Motor neuron (in vitro differentiated cells): ENCODE measurements around the gene BTBD2. TPM values are rescaled to one million over a fixed set of nuclear protein-coding genes. Genes with fewer than 3 reads are reported as not detected.

Experiments used
- ATAC-seq, 8 experiments: fragments of 200-7000 bp; cut with Tn5 transposase; replicated peaks in 6 of 8; 2 replicates each; pipeline ENCODE4 v1.8.0; 2021; ENCODE audit warnings: mild to moderate bottlenecking in 8 of 8, moderate library complexity in 8 of 8
- H3K27ac ChIP-seq, 2 donors: fragments of 250-450 bp; sonication (Bioruptor Pico); 2 replicates each; pipeline ENCODE4 v1.9.0; 2021; ENCODE audit warnings: antibody characterized with exemption in 2 of 2, mild to moderate bottlenecking in 2 of 2, moderate library complexity in 1 of 2
- H3K4me1 ChIP-seq, 2 donors: fragments of 250-450 bp; sonication (Bioruptor Pico); replicated peaks in 1 of 2; 2 replicates each; pipeline ENCODE4 v1.6.1; 2021; ENCODE audit warnings: antibody characterized with exemption in 2 of 2, mild to moderate bottlenecking in 2 of 2, moderate library complexity in 1 of 2
- H3K4me3 ChIP-seq, 5 donors: fragments of 250-450 bp; sonication (Bioruptor Pico); 2 replicates each; pipeline ENCODE4 v1.9.0; 2021; ENCODE audit warnings: antibody characterized with exemption in 5 of 5, mild to moderate bottlenecking in 5 of 5, moderate library complexity in 4 of 5
- WGBS, 10 experiments: fragments of 450-650 bp; shearing (Covaris generic); methylation state at CpG; one replicate each; pipeline ENCODE4 v1.0.0; 2022; 5-methylcytosine and 5-hydroxymethylcytosine counted together
- in situ Hi-C, 9 experiments: fragments of 400-800 bp; cut with MboI; loops; one replicate each; pipeline ENCODE4 v1.15.0; 2021; ENCODE audit warnings: low sequenced_read_pairs in 9 of 9, low pct_unique_long_range_greater_than_20kb in 2 of 9; ENCODE audit not compliant: unreplicated experiment in 9 of 9
- total RNA-seq, 8 experiments: library from RNA; unstranded; fragments of 300-600 nt; gene quantifications; 2 replicates each; pipeline versions ENCODE4 v1.2.3 to v1.2.4, GENCODE V29; 2022

Gene BTBD2
- total RNA-seq, 8 experiments from 2014 or later = 20.3 to 92.3 (median 57.2) TPM

- Histone ChIP-seq H3K27ac (no peak overlapping the region), H3K4me3 (peak overlapping the region; percentile 65 to 93 (median 77)), H3K4me1 (peaks cover 13 to 26% of the 10 kb centered on the region in 2 donors)
- WGBS, 10 experiments = 31 to 100% (median 80%) methylated on average over 1 to 3 of the region's 27 CpGs; no CpG with 5 or more reads in 7 of the 10 experiments
- in situ Hi-C loops = no loop called here
- ATAC-seq = peak in 3 of 8 experiments; percentile 0 to 5 (median 0)
Measured at GRCh38 chr19:2048959-2049740, 33.6 kb upstream of the BTBD2 start.

GRCh38 chr19:2048104-2048958 lies 32.8 kb upstream of the BTBD2 start:
- peaks cover 13 to 26% of the 10 kb centered on the region in 2 donors for H3K4me1 ChIP-seq
- H3K27ac ChIP-seq = no peak overlapping the region
- H3K4me3 ChIP-seq = peak overlapping the region in 1 of 5 donors; percentile 80
- ATAC-seq = no peak
- in situ Hi-C loops = no loop called here
- WGBS, 10 experiments = 93% methylated on average over 5 of the region's 17 CpGs; no CpG with 5 or more reads in 9 of the 10 experiments

DNA sequence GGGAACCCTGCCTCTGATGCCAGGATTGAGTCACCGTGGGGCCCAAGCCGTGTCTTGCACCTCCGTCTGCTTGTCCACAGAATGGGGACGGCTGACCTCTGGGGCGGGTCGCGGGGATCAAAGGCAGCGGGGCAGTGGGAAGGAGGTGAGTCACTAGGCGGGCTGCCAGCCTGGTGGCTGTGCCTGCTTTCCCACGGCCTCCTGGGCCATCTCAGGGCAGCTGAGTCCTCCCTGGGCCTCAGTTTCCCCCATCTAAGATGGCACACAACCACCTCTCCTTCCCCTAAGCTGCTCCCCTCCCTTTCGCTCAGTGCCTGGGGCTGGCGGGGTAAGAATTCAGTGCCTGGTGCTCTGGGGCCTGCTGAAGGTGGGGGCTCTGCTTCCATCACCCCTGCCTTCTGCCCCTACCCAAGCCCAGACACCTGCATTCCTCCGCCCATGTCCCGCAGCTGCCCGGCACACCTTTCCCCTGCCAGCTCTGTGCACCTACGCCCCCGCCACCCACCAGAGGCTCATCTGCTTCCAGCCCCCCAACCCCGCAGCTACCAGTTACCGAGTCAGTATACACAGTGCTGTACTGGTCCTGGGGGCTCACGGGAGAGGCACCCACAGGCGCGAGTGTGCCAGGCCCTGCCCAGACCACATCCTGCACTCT lies 32.1 kb upstream of the BTBD2 start:
- in situ Hi-C loops = no loop called here
- H3K4me1 ChIP-seq = peaks cover 19 to 33% of the 10 kb centered on the region in 2 donors
- WGBS, 10 experiments = no CpG with 5 or more reads among the region's 22 CpGs

GRCh38 chr19:2047076-2047448 lies 31.5 kb upstream of the BTBD2 start:
- in situ Hi-C loops = no loop called here
- H3K27ac ChIP-seq = no peak overlapping the region
- no peak overlapping the region for H3K4me3 ChIP-seq
- WGBS, 10 experiments = 75% methylated on average over 4 of the region's 6 CpGs; no CpG with 5 or more reads in 9 of the 10 experiments
- no peak for ATAC-seq
- peaks cover 23 to 34% of the 10 kb centered on the region in 2 donors for H3K4me1 ChIP-seq

More for the DNA sequence above, 32.1 kb upstream of the BTBD2 start:
- Histone ChIP-seq H3K4me3 (no peak overlapping the region), H3K27ac (no peak overlapping the region)
- ATAC-seq = no peak

DNA sequence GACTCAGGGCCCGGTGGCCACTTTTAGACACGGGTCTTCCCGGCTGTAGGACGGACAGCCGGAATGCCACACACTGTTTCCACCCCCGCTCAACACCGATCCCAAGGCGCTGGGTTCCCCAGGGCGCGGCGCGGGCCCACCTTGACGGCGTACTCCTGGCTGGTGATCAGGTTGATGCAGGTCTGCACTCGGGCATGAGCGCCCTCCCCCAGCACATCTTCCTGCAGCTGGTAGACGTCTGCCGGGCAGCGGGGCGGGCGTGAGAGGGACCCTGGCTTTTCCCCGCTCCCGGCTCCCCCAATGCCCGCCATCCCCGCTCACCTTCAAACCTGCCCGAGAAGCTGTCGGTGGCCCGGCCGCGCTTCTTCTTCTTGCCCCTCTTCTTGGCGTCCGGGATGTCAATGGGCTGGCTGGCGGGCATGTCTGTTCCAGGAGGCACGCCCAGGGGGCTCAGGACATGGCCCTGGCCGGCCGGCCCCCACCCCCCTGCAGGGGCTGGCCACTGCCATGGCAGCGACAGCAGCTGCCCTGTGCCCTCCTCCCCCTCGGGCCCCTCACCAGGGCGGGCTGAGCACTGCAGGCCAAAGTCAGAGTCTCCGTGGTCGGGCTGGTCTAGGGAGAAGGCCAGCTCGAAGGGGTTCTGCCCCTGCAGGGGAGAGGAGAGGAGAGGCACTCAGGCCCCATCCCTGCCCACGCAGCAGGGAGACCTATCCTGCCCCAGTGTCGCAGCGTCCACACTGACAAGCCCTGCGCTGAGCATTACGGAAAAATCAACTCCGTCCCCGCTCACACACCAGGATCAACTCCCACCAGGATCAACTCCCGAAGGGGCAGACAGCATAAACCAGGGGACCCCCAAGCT lies 30.8 kb upstream of the BTBD2 start:
- no peak for ATAC-seq
- WGBS, 10 experiments = 100% methylated on average over 2 of the region's 50 CpGs; no CpG with 5 or more reads in 9 of the 10 experiments
- in situ Hi-C loops = no loop called here
- no peak overlapping the region for H3K4me3 ChIP-seq
- peaks cover 28 to 32% of the 10 kb centered on the region in 2 donors for H3K4me1 ChIP-seq
- no peak overlapping the region for H3K27ac ChIP-seq

DNA sequence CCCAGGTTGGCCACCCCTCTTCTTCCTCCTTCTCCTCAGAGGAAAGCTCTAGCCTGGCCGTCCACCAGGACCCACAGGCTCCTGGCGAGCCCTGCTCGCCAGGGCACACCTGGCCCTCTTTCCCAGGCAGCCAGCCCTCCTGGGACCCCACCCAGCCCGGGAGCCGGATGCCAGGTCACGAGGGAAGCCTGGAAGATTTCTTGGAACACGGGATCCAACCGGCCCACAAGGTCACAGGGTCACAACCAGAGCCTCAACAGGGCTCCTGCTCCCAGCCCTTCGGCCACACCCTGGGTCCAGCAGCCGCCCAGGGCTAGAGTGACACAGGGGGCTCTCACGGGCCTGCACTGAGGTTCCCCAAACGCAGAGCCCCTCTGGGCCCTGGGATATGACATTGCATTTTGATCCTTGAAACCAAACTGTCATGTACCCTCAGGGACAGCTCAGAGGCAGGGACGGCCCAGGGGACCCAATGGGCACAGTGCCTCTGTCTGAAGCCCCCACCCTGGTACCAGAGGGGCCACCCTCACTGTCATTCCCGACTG lies 30.1 kb upstream of the BTBD2 start:
- in situ Hi-C loops = no loop called here
- Histone ChIP-seq H3K4me3 (no peak overlapping the region), H3K4me1 (peaks cover 30 to 34% of the 10 kb centered on the region in 2 donors), H3K27ac (no peak overlapping the region)
- ATAC-seq = no peak
- WGBS, 10 experiments = 91% methylated on average over 5 of the region's 14 CpGs; no CpG with 5 or more reads in 9 of the 10 experiments

DNA sequence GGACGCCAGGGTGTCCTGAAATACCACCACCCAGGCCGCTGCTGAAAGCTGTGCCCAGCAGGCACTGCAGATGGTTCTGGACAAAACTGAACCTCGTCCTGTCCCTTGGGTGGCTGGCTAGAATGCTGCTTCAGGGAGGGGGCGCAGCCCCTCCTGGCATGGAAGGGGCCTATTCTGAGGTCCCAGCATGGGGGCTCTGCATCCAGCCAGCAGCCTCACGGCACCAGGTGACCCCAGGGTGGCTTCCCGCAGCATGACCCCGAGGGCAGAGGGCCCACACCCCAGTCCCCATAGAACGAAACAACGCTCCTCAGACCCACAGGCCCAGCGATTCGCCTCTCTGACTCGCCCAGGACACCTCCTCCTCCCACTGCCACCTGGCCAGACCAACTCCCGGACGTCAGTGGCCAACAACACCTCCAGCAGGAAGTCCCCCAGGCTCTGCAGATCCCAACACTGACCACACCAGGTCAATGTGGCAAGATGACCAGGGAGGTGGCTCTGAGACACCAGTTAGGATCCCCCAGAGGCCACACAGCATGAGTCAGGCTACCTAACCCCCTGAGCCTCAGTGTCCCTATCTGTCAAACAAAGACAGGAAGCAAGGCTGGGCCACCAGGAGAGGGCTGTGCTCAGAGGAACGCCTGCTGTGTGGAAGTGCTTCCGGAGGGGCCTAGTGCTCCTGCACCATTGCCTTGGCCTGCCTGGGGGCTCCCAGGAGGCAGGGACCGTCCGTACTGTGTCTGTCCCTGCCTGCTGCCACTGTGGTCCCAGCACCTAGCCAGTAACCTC lies 29.4 kb upstream of the BTBD2 start:
- Histone ChIP-seq H3K27ac (no peak overlapping the region), H3K4me3 (no peak overlapping the region), H3K4me1 (peaks cover 30 to 34% of the 10 kb centered on the region in 2 donors)
- 80 to 96% (median 87%) methylated on average over 1 to 11 of the region's 18 CpGs; no CpG with 5 or more reads in 6 of the 10 experiments for WGBS, 10 experiments
- in situ Hi-C loops = no loop called here
- no peak for ATAC-seq

DNA sequence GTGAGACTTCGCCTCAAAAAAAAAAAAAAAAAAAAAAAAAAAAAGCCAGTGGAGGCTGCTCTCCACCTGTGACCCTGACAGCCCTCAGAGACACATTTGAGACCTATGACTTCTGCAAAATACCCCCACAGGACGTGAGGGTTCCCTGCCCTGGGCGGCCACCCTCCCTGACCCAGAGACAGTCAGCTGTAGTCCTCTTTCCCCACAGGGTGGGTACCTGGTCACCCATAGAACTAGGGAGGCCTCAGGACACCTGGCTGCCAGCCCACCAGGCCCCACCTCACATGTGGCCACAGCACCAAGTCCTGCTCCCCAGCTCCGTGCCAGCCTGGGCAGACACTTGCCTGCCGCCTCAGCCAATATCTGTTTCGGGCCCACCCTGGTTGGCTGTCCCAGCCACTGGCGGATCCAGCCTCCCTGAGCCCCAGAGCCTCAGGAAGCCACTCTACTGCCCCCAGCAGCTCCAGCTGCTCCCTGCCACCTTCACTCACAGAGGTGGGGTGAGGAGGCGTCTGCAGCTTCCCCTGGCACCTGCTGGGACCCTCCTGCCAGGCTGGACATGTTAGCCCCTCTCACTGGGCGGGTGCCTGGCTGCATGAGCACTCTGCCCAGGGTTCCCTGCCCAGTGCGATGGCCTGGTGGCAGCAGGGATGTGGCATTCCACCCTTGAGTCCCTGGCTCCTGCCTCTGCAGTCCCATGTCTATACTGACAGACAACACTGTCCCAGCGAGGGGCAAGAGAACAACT lies 28.6 kb upstream of the BTBD2 start:
- WGBS, 10 experiments = 57 to 86% (median 80%) methylated on average over 1 to 2 of the region's 11 CpGs; no CpG with 5 or more reads in 7 of the 10 experiments
- ATAC-seq = no peak
- no peak overlapping the region for H3K27ac ChIP-seq

GRCh38 chr19:2043251-2043641 lies 27.7 kb upstream of the BTBD2 start:
- ATAC-seq = no peak
- Histone ChIP-seq H3K4me1 (peaks cover 17 to 20% of the 10 kb centered on the region in 2 donors), H3K27ac (peak overlapping the region; percentile 81 to 82), H3K4me3 (no peak overlapping the region)
- WGBS, 10 experiments = 94 to 100% (median 100%) methylated on average over 1 to 6 of the region's 9 CpGs; no CpG with 5 or more reads in 7 of the 10 experiments
- in situ Hi-C loops = no loop called here

More for the DNA sequence above, 28.6 kb upstream of the BTBD2 start:
- in situ Hi-C loops = no loop called here
- Histone ChIP-seq H3K4me3 (no peak overlapping the region), H3K4me1 (peaks cover 25 to 29% of the 10 kb centered on the region in 2 donors)

DNA sequence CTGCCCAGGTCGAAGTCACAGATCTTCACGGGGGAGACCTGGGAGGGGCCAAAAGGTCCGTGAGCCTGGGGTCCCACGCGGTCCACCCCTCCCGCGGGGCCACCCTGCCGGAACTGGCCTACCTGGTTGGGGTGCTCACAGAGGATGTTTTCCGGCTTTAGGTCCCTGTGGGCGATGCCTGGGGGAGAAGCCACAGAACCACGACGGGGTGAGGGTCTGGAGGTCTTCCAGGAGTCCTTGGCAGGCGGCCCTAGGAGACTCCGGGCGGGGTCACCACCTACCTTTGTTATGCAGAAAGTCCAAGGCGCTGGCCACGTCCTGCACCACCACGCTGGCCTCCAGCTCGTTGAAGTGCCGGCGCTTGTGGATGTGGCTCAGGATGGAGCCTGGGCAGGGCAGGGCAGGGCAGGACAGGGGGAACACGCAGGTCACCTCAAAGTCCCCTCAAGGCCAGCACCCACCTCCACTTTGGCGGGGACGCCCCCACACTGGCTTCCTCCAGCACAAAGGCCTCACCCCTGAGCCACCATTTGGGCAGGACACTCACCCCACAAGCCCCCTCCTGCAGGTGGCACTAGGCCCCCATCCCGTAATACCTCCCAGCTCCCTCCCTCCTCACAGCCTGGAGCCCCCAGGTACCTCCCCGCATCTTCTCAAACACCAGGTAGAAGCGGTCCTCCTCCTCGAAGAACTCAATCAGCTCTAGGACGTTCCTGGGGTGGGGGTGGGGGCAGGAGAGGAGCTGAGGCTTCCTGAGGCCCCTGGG lies 27.2 kb upstream of the BTBD2 start:
- 20 to 100% (median 80%) methylated on average over 1 to 2 of the region's 29 CpGs; no CpG with 5 or more reads in 7 of the 10 experiments for WGBS, 10 experiments
- in situ Hi-C loops = no loop called here
- peak in 3 of 8 experiments; percentile 2 to 8 (median 3) for ATAC-seq
- Histone ChIP-seq H3K4me1 (peaks cover 17 to 18% of the 10 kb centered on the region in 2 donors), H3K27ac (peak overlapping the region; percentile 81 to 82), H3K4me3 (peak overlapping the region; percentile 12 to 30 (median 20))
